ENCODE measurements around the gene IMPG1. TPM values are rescaled to one million over a fixed set of nuclear protein-coding genes. Genes with fewer than 3 reads are reported as not detected.

Gene IMPG1
- polyA plus RNA-seq (2013, experiment 1 of 2; ENCODE audit: insufficient read length): 0.05 TPM
- 0.10 TPM for polyA plus RNA-seq (2013, experiment 2 of 2; ENCODE audit: insufficient read length)

- DNase-seq: no peak
Observed at GRCh38 chr6:76072562-76072961, at the start of gene IMPG1. TSS of gene IMPG1 (minus strand) at chr6:76072662. CDS start at chr6:76072488, 174 bp downstream.

GRCh38 chr6:76120302-76120701 lies 47.8 kb upstream of the IMPG1 start:
- DNase-seq: no peak

- no peak for DNase-seq
Observed at GRCh38 chr6:76073281-76073680, 819 bp upstream of the IMPG1 start.

- DNase-seq: no peak
Observed at GRCh38 chr6:76057469-76057868, 15.0 kb downstream of the IMPG1 start.

- DNase-seq: no peak
Observed at GRCh38 chr6:76052314-76052713, 20.1 kb downstream of the IMPG1 start.

- DNase-seq: no peak
Observed at GRCh38 chr6:76043690-76044089, 28.8 kb downstream of the IMPG1 start.

GRCh38 chr6:76035713-76036112 lies 36.7 kb downstream of the IMPG1 start:
- DNase-seq: no peak

GRCh38 chr6:76026101-76026500 lies 46.4 kb downstream of the IMPG1 start:
- peak; percentile 2 for DNase-seq

- DNase-seq: no peak
Observed at GRCh38 chr6:76014626-76015530, 57.6 kb downstream of the IMPG1 start.

GRCh38 chr6:76004202-76004601 lies 68.3 kb downstream of the IMPG1 start:
- DNase-seq: no peak

GRCh38 chr6:76003686-76004085 lies 68.8 kb downstream of the IMPG1 start:
- DNase-seq: no peak

GRCh38 chr6:76003113-76003512 lies 69.3 kb downstream of the IMPG1 start:
- no peak for DNase-seq

- no peak for DNase-seq
Observed at GRCh38 chr6:76000629-76001028, 71.8 kb downstream of the IMPG1 start.

GRCh38 chr6:75997696-75998095 lies 74.8 kb downstream of the IMPG1 start:
- DNase-seq: peak; percentile 18

- DNase-seq: no peak
Observed at GRCh38 chr6:75993236-75994162, 79.0 kb downstream of the IMPG1 start.

- DNase-seq: no peak
Observed at GRCh38 chr6:75991941-75992340, 80.5 kb downstream of the IMPG1 start.

GRCh38 chr6:75986935-75987334 lies 85.5 kb downstream of the IMPG1 start:
- DNase-seq: no peak

GRCh38 chr6:75975904-75976303 lies 96.6 kb downstream of the IMPG1 start:
- no peak for DNase-seq

GRCh38 chr6:75970093-75970492 lies 102.4 kb downstream of the IMPG1 start:
- no peak for DNase-seq

GRCh38 chr6:75968143-75968542 lies 104.3 kb downstream of the IMPG1 start:
- no peak for DNase-seq

GRCh38 chr6:75963569-75963968 lies 108.9 kb downstream of the IMPG1 start:
- no peak for DNase-seq

- no peak for DNase-seq
Observed at GRCh38 chr6:75952128-75952527, 120.3 kb downstream of the IMPG1 start.

GRCh38 chr6:75947935-75948334 lies 124.5 kb downstream of the IMPG1 start:
- no peak for DNase-seq

All from fibroblast of skin of abdomen (primary cell).